ENCODE measurements around the gene CCDC92B. TPM values are rescaled to one million over a fixed set of nuclear protein-coding genes. Genes with fewer than 3 reads are reported as not detected.

CCDC92B gene
- total and polyA plus RNA-seq, 9 of the 15 experiments (the other 6 are each of a cell fraction or from before 2014, with no cell fraction given): not detected

DNA sequence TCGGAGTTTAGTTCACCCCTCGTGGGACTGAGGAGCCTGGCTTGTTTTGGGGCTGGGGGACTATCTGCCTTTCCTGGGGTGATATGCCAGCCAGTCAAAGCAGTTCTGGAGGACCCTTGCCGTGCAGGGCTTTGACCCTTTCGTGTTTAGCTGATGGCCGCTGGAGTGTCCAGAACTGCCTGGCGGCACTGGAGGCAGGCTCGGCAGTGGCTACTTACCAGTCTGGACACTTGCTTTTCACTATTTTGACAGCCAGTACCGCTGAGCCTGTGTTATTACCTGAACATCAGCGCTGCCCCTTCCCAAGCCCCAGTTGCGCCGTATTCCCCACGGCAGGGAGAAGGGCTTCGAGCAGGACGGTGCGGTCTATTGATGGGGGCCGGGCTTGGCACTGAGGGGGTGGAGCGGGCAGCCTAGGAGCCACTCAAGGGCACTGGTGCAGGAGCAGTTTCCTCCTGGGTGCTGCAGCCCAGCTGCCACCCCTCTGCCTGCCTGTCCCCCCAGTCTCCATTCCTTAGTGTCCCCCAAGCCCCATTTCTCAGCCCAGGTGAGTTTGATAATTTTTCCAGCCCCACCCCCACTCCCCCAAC, 18.6 kb downstream of the CCDC92B start (continued):
- TF ChIP-seq STAG1 (CRISPR knock-in tag; IDR thresholded peaks at IDR 0.05; ENCODE audit: borderline replicate concordance) (no peak), ZNF174 (CRISPR knock-in tag; IDR thresholded peaks at IDR 0.05) (no peak), GATAD2A (IDR thresholded peaks at IDR 0.05) (no peak)

DNA sequence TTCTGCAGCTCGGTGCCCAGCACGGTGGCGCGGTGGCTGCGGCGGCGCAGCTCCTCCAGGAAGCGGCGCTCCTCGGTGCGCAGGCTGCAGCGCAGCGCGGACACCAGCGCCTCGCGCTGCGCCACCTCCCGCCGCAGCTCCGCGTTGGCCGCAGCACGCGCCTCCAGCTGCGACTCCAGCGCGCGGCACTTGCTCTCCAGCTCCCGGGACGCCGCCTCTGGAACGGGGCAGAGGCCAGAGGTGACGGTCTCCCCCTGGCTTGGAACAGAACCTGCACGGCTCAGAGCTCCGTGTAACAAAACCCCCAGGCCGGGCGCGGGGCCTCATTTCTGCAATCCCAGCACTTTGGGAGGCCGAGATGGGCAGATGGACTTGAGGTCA, 24.7 kb downstream of the CCDC92B start:
- FAIRE-seq (no peak), DNase-seq (ENCODE audit: extremely low read depth in 1 of 4, low spot score in 3 of 4) (peak in 2 of 4 experiments; percentile 36 to 37), ATAC-seq (peak; percentile 79)
- Histone ChIP-seq H4K20me1 (replicated peaks; ENCODE audit: control insufficient read depth, insufficient read depth, low read length) (0 out of 2 replicates have a peak, but pooled peaks cover 4% of the 10 kb centered on the region), H3K36me3 (ENCODE audit: control insufficient read depth, insufficient read depth, low read length) (no peaks in the 10 kb centered on the region), H3K4me3 (no peak overlapping the region), H3K27ac (ENCODE audit: extremely low read depth, low read depth, low read length) (no peak overlapping the region), H3K9me1 (ENCODE audit: control insufficient read depth, insufficient read depth, low read length) (no peaks in the 10 kb centered on the region), H2AFZ (ENCODE audit: low read depth, low read length) (no peak overlapping the region), H3K9ac (ENCODE audit: insufficient read depth in 1 of 2, low read depth in 2 of 2, low read length in 2 of 2) (no peak overlapping the region), H3K27me3 (ENCODE audit: control insufficient read depth in 2 of 2, insufficient read depth in 2 of 2, low read length in 2 of 2) (peaks cover 0 to 10% of the 10 kb centered on the region in 2 experiments; a peak in 3 of 5 replicates), H3K9me3 (replicated peaks; ENCODE audit: control insufficient read depth, insufficient read depth, low read depth, low read length) (no peaks in the 10 kb centered on the region), H3K4me1 (replicated peaks in 1 of 2; ENCODE audit: control insufficient read depth in 2 of 2, insufficient read depth in 2 of 2, low read length in 2 of 2) (peaks cover 0 to 25% of the 10 kb centered on the region in 2 experiments; a peak in 3 of 5 replicates), H3K79me2 (ENCODE audit: control insufficient read depth, insufficient read depth, low read length) (no peaks in the 10 kb centered on the region), H3K4me2 (ENCODE audit: insufficient read depth, low read length) (no peak overlapping the region)
- 3% methylated on average over 18 of the region's 40 CpGs for WGBS (ENCODE audit: insufficient coverage, low coverage, missing lambda C conversion rate)
- in situ Hi-C loops (cut with MboI): no loop called here
- BruUV-seq (replicated peaks): no TSS peak
- intact Hi-C loops (cut with micrococcal nuclease): no loop called here
- ChIA-PET CTCF (ENCODE audit: low intra/inter-chr PET ratio) (no interaction called here), POLR2A (interaction anchor here (0.6 to 1.0 kb wide), 2 partner anchors 10 to 38 kb away, joined by 3 to 4 read pairs; no protein-coding TSS in a partner anchor)
- TF ChIP-seq DMBX1 (CRISPR knock-in tag; IDR thresholded peaks at IDR 0.05; ENCODE audit: borderline replicate concordance) (no peak), RB1 (IDR thresholded peaks at IDR 0.05; ENCODE audit: low read depth) (0 out of 2 replicates have a peak, but pooled peaks have one; percentile 15), OTX1 (CRISPR knock-in tag; IDR thresholded peaks at IDR 0.05) (no peak), GTF2F1 (IDR thresholded peaks at IDR 0.05; ENCODE audit: low read depth, low read length) (no peak), HNRNPLL (IDR thresholded peaks at IDR 0.05; ENCODE audit: low read depth, low read length, poor library complexity, severe bottlenecking) (peak; percentile 43), ZNF76 (CRISPR knock-in tag; IDR thresholded peaks at IDR 0.05; ENCODE audit: borderline replicate concordance) (no peak), ZNF445 (CRISPR knock-in tag; IDR thresholded peaks at IDR 0.05; ENCODE audit: low read depth) (no peak)
- TF ChIP-seq, protein P1, sequence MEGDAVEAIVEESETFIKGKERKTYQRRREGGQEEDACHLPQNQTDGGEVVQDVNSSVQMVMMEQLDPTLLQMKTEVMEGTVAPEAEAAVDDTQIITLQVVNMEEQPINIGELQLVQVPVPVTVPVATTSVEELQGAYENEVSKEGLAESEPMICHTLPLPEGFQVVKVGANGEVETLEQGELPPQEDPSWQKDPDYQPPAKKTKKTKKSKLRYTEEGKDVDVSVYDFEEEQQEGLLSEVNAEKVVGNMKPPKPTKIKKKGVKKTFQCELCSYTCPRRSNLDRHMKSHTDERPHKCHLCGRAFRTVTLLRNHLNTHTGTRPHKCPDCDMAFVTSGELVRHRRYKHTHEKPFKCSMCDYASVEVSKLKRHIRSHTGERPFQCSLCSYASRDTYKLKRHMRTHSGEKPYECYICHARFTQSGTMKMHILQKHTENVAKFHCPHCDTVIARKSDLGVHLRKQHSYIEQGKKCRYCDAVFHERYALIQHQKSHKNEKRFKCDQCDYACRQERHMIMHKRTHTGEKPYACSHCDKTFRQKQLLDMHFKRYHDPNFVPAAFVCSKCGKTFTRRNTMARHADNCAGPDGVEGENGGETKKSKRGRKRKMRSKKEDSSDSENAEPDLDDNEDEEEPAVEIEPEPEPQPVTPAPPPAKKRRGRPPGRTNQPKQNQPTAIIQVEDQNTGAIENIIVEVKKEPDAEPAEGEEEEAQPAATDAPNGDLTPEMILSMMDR (IDR thresholded peaks at IDR 0.05 in 2 of 3, conservative IDR thresholded peaks at IDR 0.05 in 1 of 3; ENCODE audit: insufficient read depth in 2 of 3, low read depth in 1 of 3, low read length in 3 of 3): peak in 2 of 3 experiments; percentile 26 to 62; a peak in 4 of 6 replicates
- TF ChIP-seq, protein P2, sequence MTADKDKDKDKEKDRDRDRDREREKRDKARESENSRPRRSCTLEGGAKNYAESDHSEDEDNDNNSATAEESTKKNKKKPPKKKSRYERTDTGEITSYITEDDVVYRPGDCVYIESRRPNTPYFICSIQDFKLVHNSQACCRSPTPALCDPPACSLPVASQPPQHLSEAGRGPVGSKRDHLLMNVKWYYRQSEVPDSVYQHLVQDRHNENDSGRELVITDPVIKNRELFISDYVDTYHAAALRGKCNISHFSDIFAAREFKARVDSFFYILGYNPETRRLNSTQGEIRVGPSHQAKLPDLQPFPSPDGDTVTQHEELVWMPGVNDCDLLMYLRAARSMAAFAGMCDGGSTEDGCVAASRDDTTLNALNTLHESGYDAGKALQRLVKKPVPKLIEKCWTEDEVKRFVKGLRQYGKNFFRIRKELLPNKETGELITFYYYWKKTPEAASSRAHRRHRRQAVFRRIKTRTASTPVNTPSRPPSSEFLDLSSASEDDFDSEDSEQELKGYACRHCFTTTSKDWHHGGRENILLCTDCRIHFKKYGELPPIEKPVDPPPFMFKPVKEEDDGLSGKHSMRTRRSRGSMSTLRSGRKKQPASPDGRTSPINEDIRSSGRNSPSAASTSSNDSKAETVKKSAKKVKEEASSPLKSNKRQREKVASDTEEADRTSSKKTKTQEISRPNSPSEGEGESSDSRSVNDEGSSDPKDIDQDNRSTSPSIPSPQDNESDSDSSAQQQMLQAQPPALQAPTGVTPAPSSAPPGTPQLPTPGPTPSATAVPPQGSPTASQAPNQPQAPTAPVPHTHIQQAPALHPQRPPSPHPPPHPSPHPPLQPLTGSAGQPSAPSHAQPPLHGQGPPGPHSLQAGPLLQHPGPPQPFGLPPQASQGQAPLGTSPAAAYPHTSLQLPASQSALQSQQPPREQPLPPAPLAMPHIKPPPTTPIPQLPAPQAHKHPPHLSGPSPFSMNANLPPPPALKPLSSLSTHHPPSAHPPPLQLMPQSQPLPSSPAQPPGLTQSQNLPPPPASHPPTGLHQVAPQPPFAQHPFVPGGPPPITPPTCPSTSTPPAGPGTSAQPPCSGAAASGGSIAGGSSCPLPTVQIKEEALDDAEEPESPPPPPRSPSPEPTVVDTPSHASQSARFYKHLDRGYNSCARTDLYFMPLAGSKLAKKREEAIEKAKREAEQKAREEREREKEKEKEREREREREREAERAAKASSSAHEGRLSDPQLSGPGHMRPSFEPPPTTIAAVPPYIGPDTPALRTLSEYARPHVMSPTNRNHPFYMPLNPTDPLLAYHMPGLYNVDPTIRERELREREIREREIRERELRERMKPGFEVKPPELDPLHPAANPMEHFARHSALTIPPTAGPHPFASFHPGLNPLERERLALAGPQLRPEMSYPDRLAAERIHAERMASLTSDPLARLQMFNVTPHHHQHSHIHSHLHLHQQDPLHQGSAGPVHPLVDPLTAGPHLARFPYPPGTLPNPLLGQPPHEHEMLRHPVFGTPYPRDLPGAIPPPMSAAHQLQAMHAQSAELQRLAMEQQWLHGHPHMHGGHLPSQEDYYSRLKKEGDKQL (CRISPR knock-in tag; IDR thresholded peaks at IDR 0.05; ENCODE audit: borderline replicate concordance): no peak
- TF ChIP-seq, protein P3, sequence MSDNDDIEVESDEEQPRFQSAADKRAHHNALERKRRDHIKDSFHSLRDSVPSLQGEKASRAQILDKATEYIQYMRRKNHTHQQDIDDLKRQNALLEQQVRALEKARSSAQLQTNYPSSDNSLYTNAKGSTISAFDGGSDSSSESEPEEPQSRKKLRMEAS (CRISPR knock-in tag; IDR thresholded peaks at IDR 0.05): peak; percentile 74
